ENCODE results near the gene CTNNA2. TPM values are rescaled to one million over a fixed set of nuclear protein-coding genes. Genes with fewer than 3 reads are reported as not detected.

CTNNA2 gene
- total RNA-seq, 1 donor from 2014 or later, result not detected

DNA sequence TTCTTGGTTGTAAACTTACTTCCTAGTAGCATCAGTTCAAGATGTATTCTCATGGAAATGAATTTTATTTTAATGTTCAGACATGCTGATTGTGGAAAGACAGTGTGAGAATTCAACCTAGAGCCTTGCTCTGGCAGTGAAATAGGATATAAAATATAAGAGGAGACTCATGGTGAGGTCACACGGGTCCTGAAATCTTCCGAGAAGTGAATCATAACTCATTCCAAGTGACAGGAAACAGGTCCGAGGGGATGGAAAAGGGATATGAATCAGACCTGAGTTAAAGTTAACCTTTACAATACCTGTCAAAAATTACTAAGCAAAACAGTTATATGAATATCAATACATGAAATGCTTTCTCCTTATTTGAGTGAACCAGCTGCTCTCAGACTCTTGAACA lies 976.9 kb downstream of the CTNNA2 start:
- Mint-ChIP-seq H3K36me3 (ENCODE audit: low read depth) (no peaks in the 10 kb centered on the region), H3K4me3 (no peak overlapping the region), H3K27me3 (no peaks in the 10 kb centered on the region), H3K9me3 (no peaks in the 10 kb centered on the region), H3K27ac (no peak overlapping the region), H3K4me1 (no peaks in the 10 kb centered on the region)
- DNase-seq, result no peak
- intact Hi-C loops (cut with micrococcal nuclease), result no loop called here

DNA sequence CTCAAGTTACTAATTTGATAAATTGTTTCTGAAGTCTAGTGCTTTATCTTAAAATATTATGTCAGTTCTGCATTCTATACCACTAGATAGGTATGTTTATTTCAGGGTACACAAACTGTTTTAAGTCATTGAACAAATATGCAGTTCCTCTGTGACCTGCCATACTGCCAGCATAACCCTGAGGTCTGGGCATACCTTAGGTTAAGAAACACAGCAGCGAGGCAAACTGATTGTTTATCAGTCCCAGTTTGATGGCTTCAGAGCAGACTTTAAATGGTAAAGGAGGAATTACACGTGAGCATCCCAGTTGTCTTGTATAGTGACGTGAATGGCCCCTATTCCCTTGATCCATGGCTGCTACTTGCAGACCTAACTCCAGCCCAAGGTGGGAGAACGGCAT lies 978.1 kb downstream of the CTNNA2 start:
- no peak for DNase-seq
- no peaks in the 10 kb centered on the region for H3K4me1 Mint-ChIP-seq
- intact Hi-C loops (cut with micrococcal nuclease), result no loop called here
- no peaks in the 10 kb centered on the region for H3K27me3 Mint-ChIP-seq
- peaks cover 4% of the 10 kb centered on the region for H3K9me3 Mint-ChIP-seq
- no peaks in the 10 kb centered on the region for H3K36me3 Mint-ChIP-seq (ENCODE audit: low read depth)
- no peak overlapping the region for H3K27ac Mint-ChIP-seq
- no peak overlapping the region for H3K4me3 Mint-ChIP-seq

DNA sequence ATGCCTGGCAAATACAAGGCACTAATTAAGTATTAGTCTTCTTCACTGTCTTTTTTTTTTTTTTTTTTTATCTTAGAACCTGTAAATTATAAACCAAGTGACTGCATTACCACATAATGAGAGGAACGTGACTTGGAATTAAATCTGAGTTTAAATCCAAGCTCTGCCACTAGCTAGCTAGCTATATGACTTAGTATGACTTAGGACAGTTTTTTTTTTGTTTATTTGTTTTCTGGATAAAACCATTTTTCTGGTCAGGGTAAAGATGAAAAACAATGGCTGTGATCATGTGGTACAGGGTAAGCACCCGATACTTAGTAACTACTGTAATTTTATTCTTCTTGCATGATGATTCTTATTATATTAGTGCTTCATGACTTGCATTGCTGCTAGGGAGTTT lies 983.5 kb downstream of the CTNNA2 start:
- DNase-seq, result no peak
- Mint-ChIP-seq H3K9me3 (peaks cover 4% of the 10 kb centered on the region), H3K36me3 (ENCODE audit: low read depth) (no peaks in the 10 kb centered on the region), H3K27ac (no peak overlapping the region), H3K27me3 (no peaks in the 10 kb centered on the region), H3K4me1 (no peaks in the 10 kb centered on the region), H3K4me3 (no peak overlapping the region)
- intact Hi-C loops (cut with micrococcal nuclease), result no loop called here

DNA sequence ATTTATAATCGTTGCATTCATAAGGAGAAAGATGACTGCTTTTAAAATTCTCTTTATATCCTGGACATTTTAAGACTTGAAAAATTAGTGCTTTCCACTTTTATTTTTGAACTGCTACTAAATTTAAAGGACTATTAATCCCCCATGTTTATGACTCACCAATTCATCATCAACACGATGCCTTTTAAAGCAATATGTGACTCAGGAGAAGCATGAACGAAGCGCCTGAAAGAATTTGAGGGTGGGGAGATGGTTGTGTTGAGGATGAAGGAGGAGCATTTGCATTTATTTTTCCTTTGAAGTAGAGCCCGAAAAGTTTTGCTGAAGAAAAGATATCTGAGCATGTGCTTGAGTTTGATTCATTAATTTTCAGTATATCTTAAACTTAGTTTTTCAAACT lies 983.9 kb downstream of the CTNNA2 start:
- DNase-seq, result no peak
- Mint-ChIP-seq H3K4me3 (no peak overlapping the region), H3K9me3 (peaks cover 4% of the 10 kb centered on the region), H3K27ac (no peak overlapping the region), H3K4me1 (no peaks in the 10 kb centered on the region), H3K27me3 (no peaks in the 10 kb centered on the region), H3K36me3 (ENCODE audit: low read depth) (no peaks in the 10 kb centered on the region)
- intact Hi-C loops (cut with micrococcal nuclease), result no loop called here

DNA sequence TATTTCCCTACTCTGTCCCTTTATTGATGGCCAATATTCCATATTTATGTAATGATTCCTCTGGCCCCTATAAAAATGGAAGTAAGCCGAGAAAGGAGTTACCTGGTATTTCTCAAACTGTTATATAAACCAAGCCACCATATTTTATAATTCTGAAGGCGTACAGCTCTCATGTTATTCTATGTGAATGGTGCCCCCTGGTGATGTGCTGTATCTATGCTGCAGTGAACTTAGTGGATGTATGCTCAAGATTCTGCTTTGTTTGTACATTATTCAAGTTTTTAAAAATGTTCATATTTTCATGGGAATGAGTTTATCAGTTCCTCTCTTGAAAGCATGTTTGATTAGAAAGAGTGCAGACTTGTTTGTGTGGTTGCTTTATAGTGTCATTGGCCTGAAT lies 986.2 kb downstream of the CTNNA2 start:
- Mint-ChIP-seq H3K4me3 (no peak overlapping the region), H3K4me1 (no peaks in the 10 kb centered on the region), H3K9me3 (peaks cover 4% of the 10 kb centered on the region), H3K36me3 (ENCODE audit: low read depth) (no peaks in the 10 kb centered on the region), H3K27me3 (no peaks in the 10 kb centered on the region), H3K27ac (no peak overlapping the region)
- no peak for DNase-seq
- intact Hi-C loops (cut with micrococcal nuclease), result no loop called here

DNA sequence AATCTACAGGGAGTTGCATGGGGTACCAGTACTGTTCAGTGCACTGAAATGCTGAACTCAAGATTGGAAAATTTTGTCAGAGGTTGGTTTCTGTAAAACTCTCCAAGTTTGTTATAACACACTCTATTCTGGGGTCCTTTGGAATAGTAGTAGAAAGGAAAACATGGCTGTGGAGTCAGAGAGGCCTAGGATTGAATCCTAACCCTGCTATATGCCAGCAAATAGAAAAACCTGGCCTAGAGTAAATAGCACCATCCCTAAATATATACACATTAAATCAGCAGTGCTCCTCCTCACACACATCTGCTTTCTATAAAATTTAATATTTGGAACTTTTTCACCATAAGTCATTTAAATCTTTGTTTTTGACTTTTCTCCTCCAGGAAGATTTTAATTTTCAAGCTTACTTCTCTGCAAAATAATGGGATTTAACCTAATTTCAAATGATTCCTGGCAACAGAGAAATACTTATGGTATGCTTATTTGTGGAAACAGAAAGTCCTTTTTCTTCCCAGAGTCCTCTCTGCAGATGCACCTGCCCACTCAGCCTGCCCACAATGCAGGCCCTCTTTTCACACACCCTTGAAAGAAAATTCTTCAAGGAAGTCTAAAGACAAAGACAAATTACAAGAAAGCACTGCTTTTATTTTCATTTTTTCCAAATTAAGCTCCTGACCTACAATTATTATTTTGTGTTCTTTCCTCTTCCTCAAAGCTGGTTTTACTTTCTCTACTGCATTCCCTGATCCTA lies 989.2 kb downstream of the CTNNA2 start:
- no peaks in the 10 kb centered on the region for H3K36me3 Mint-ChIP-seq (ENCODE audit: low read depth)
- H3K4me1 Mint-ChIP-seq, result no peaks in the 10 kb centered on the region
- peaks cover 3% of the 10 kb centered on the region for H3K9me3 Mint-ChIP-seq
- no peak overlapping the region for H3K4me3 Mint-ChIP-seq
- H3K27me3 Mint-ChIP-seq, result no peaks in the 10 kb centered on the region
- intact Hi-C loops (cut with micrococcal nuclease), result no loop called here
- H3K27ac Mint-ChIP-seq, result no peak overlapping the region
- no peak for DNase-seq

DNA sequence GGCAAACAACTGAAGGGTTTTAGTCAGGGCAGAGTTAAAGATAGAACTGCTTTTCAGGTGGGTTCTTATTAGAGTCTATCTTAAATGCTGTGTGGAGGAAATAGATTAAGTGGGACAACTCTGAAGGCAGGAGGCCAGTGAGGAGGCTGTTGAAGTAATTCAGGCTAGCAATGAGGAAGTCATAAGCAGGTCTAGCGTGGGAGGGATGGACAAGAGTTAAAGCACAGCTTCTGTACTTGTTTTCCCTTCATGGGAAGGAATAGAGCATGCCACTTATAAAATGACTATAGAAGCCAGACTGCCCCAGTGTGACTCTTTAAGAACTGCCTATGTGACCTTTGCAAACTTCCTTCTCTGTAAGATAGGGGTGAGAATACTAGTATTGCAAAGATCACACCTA lies 993.7 kb downstream of the CTNNA2 start:
- no peak for DNase-seq
- Mint-ChIP-seq H3K9me3 (peaks cover 9% of the 10 kb centered on the region), H3K4me1 (no peaks in the 10 kb centered on the region), H3K27ac (no peak overlapping the region), H3K27me3 (no peaks in the 10 kb centered on the region), H3K4me3 (no peak overlapping the region), H3K36me3 (ENCODE audit: low read depth) (no peaks in the 10 kb centered on the region)
- intact Hi-C loops (cut with micrococcal nuclease), result no loop called here

DNA sequence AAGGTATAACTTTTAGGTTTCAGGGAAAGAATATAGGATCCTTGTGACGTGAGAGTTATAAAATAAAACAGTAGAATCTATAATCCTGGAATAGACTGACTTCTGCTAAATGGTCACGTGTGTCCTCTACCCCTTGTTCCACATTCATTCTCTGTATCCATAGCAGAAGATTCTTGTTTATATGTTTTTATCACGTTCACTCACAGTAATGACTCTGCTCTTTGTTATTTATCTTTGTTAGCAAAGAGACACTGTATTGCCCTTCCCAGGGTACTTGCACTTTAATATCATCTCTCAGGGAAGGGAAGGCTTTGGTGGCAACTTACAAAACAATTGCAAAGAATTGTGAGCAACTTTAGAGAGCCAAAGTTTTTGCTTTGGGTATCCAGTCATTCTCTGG lies 997.9 kb downstream of the CTNNA2 start:
- Mint-ChIP-seq H3K27ac (no peak overlapping the region), H3K4me3 (no peak overlapping the region), H3K27me3 (no peaks in the 10 kb centered on the region), H3K4me1 (no peaks in the 10 kb centered on the region), H3K9me3 (peaks cover 9% of the 10 kb centered on the region), H3K36me3 (ENCODE audit: low read depth) (no peaks in the 10 kb centered on the region)
- DNase-seq, result no peak
- intact Hi-C loops (cut with micrococcal nuclease), result no loop called here

DNA sequence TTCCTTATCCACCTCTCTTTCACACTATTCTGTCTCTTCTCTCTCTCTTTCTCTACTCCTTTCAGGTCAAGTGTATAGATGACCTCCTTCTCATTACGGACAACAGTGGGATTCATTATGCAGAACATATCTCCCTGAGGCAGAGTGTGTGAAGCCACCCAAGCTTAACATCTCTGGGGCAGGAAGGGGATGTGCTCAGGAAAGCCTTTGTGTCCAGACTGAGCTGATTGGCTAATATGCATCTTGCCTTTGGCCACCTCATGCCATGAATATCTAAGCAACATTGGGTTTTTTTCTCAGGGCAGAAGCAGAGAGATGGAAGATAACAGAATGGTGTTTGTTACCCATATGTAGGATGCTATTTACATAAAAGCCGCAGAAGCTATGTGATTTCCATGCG lies 1003.1 kb downstream of the CTNNA2 start:
- Mint-ChIP-seq H3K27me3 (no peaks in the 10 kb centered on the region), H3K4me3 (no peak overlapping the region), H3K36me3 (ENCODE audit: low read depth) (no peaks in the 10 kb centered on the region), H3K27ac (no peak overlapping the region), H3K9me3 (no peaks in the 10 kb centered on the region), H3K4me1 (no peaks in the 10 kb centered on the region)
- intact Hi-C loops (cut with micrococcal nuclease), result no loop called here
- no peak for DNase-seq

DNA sequence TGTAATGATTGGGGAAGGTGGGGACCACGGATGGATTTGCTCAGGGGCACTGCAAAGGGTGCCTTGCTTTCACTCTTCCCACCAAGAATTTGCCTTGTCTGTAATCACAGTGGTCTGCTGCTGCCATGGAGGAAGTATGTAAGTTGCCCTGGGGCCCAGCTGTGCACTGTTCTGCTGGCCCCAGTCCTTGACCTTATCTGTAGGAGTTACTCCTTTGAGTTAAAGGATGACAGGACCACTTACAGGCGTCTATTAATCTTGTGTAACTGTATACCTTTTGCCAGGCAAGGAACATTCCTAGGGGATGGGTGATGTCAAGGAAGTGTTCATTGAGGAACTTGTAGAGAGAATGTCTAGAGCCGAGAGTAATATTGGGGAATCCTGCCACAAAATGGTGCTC lies 1004.5 kb downstream of the CTNNA2 start:
- Mint-ChIP-seq H3K4me3 (no peak overlapping the region), H3K27me3 (no peaks in the 10 kb centered on the region), H3K36me3 (ENCODE audit: low read depth) (no peaks in the 10 kb centered on the region), H3K27ac (no peak overlapping the region), H3K9me3 (no peaks in the 10 kb centered on the region), H3K4me1 (no peaks in the 10 kb centered on the region)
- DNase-seq, result no peak
- intact Hi-C loops (cut with micrococcal nuclease), result no loop called here

DNA sequence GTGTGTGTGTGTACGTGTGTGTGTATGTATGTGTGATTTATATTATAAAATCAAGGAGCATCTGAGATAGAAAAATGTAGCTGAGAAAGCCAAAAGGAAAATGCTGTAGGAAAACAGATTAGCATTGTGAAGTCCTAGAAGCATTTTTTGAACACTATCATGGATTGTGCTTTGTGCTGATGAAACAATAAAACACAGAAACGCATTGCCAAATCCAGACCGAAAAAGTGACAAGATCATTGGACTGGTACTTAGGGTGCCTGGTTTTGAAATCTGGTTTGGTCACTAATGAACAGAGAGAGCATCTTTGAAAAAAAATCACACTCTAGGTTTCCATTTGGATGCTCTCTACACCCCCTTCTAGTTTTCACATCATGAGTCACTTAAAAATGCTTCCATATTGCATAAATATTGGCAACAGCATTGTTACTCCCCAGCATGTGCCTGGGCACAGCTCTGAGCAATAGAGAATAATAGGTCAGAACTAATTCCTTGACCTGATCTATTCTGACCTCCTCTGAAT lies 1006.3 kb downstream of the CTNNA2 start:
- intact Hi-C loops (cut with micrococcal nuclease), result no loop called here
- no peaks in the 10 kb centered on the region for H3K27me3 Mint-ChIP-seq
- no peaks in the 10 kb centered on the region for H3K9me3 Mint-ChIP-seq
- no peak overlapping the region for H3K27ac Mint-ChIP-seq
- H3K36me3 Mint-ChIP-seq (ENCODE audit: low read depth), result no peaks in the 10 kb centered on the region
- no peaks in the 10 kb centered on the region for H3K4me1 Mint-ChIP-seq
- H3K4me3 Mint-ChIP-seq, result no peak overlapping the region
- DNase-seq, result no peak

DNA sequence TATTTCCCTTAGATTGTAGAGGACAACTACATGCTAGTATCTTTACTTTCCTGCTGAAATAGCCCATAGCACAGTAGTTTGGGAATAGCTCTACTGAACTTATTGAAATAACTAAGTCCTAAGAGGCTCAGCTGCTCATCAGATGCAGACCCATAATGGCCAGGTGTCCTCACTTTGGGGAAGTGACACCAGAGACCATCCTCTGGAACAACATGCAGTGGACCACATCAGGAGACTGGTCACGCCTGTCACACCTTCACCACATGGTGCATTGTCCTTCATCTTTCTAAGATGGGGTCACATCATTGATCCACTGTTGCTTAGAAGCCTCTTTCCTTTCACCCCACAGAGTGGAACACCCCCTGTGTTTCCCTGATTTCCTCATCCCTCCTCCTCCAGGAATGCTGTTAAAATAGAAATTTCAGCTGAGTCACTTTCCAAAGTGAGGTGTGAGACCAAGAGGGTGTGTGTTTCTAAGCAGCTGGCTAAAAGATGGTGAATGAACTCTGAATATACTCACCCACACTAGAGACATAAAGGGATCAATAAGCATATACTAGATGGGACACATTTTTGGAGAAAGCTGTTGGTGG lies 1006.9 kb downstream of the CTNNA2 start:
- no peaks in the 10 kb centered on the region for H3K4me1 Mint-ChIP-seq
- no peaks in the 10 kb centered on the region for H3K9me3 Mint-ChIP-seq

DNA sequence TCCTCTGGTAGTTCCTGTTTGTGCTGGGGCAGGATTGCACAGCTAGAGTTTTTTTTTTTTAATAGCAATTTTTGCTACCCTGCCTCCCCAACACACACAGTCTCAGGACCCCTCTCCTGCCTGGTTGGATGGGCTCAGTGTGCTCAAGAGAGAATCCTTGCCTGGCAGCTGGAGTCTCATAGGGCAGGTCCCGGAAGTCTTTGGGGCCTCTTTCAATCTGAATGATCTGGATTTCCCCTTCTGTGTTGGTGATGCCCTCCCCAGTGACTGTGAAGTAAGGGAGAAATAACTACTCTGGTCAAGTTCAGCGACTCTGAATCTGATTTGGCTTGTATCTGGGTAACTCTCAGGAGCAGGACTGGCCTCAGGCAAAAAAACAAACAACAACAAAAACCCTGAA lies 1012.3 kb downstream of the CTNNA2 start:
- intact Hi-C loops (cut with micrococcal nuclease), result no loop called here
- no peaks in the 10 kb centered on the region for H3K9me3 Mint-ChIP-seq

More for the DNA sequence above, 1006.9 kb downstream of the CTNNA2 start:
- Mint-ChIP-seq H3K27me3 (no peaks in the 10 kb centered on the region), H3K36me3 (ENCODE audit: low read depth) (no peaks in the 10 kb centered on the region), H3K27ac (no peak overlapping the region), H3K4me3 (no peak overlapping the region)
- DNase-seq, result no peak
- intact Hi-C loops (cut with micrococcal nuclease), result no loop called here

DNA sequence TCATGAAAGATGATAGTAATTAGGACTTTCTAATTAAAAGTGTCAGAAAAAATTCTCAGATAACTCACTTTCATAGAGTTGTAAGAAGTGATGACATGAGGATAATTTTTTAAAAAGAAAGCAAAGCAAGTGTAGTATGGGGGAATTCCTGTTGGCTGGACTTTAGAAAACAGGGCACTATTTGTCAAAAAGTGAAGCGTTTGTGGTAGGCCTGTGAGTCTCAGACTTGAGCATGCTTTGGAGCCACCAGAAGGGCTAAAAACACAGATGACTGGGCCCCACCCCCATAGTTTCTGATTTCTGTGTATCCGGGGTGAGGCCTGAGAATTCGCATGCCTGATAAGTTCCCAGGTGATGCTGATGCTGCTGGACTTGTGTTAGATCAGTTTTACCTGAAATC lies 1014.3 kb downstream of the CTNNA2 start:
- no peaks in the 10 kb centered on the region for H3K36me3 Mint-ChIP-seq (ENCODE audit: low read depth)
- H3K27ac Mint-ChIP-seq, result no peak overlapping the region

More for the DNA sequence above, 1012.3 kb downstream of the CTNNA2 start:
- no peaks in the 10 kb centered on the region for H3K4me1 Mint-ChIP-seq
- H3K4me3 Mint-ChIP-seq, result no peak overlapping the region
- no peak for DNase-seq
- no peak overlapping the region for H3K27ac Mint-ChIP-seq
- H3K36me3 Mint-ChIP-seq (ENCODE audit: low read depth), result no peaks in the 10 kb centered on the region
- H3K27me3 Mint-ChIP-seq, result no peaks in the 10 kb centered on the region

More for the DNA sequence above, 1014.3 kb downstream of the CTNNA2 start:
- DNase-seq, result no peak
- Mint-ChIP-seq H3K27me3 (no peaks in the 10 kb centered on the region), H3K4me1 (no peaks in the 10 kb centered on the region), H3K9me3 (no peaks in the 10 kb centered on the region), H3K4me3 (no peak overlapping the region)
- intact Hi-C loops (cut with micrococcal nuclease), result no loop called here

Measured in activated CD4-positive, alpha-beta T cell treated with anti-CD3 and anti-CD28 coated beads, Interleukin-2, amount 10 ng/mL, durations not matched to agents 24 days and 14 days (primary cell).